Liver (tissue), 3 donors: Measurements from ENCODE around the gene YKT6.

Experiments
- GABPA ChIP-seq, 2 donors: IDR thresholded peaks in 1 of 2; conservative IDR thresholded peaks in 1 of 2; 2 replicates each; pipeline ENCODE4 v1.6.1; 2016; ENCODE audit warnings: antibody characterized with exemption in 2 of 2, mild to moderate bottlenecking in 1 of 2, moderate library complexity in 1 of 2
- SP1 ChIP-seq: IDR thresholded peaks from 2 replicates; pipeline ENCODE4 v1.6.1; 2018; ENCODE audit warnings: antibody characterized with exemption, mild to moderate bottlenecking
- YY1 ChIP-seq: IDR thresholded peaks from 2 replicates; pipeline ENCODE4 v1.6.1; 2016; ENCODE audit warnings: antibody characterized with exemption, mild to moderate bottlenecking
- TF ChIP-seq, protein P1 (sequence below): fragments of 150-350 bp; IDR thresholded peaks from 2 replicates; pipeline ENCODE4 v1.5.1; 2017; ENCODE audit warnings: improper control_type of control experiment, low read depth, low read length; ENCODE audit not compliant: missing input control
- donor health status: healthy.
- donor health status: healthy.

- TF ChIP-seq, protein P1, sequence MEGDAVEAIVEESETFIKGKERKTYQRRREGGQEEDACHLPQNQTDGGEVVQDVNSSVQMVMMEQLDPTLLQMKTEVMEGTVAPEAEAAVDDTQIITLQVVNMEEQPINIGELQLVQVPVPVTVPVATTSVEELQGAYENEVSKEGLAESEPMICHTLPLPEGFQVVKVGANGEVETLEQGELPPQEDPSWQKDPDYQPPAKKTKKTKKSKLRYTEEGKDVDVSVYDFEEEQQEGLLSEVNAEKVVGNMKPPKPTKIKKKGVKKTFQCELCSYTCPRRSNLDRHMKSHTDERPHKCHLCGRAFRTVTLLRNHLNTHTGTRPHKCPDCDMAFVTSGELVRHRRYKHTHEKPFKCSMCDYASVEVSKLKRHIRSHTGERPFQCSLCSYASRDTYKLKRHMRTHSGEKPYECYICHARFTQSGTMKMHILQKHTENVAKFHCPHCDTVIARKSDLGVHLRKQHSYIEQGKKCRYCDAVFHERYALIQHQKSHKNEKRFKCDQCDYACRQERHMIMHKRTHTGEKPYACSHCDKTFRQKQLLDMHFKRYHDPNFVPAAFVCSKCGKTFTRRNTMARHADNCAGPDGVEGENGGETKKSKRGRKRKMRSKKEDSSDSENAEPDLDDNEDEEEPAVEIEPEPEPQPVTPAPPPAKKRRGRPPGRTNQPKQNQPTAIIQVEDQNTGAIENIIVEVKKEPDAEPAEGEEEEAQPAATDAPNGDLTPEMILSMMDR: no peak
- no peak for TF ChIP-seq YY1
- no peak for TF ChIP-seq SP1
- no peak for TF ChIP-seq GABPA (IDR thresholded peaks at IDR 0.05 in 1 of 2, conservative IDR thresholded peaks at IDR 0.05 in 1 of 2)
These were observed 37.2 kb upstream of the YKT6 start for GRCh38 chr7:44163591-44163990.
